ENCODE results near the gene SHROOM2. TPM values are rescaled to one million over a fixed set of nuclear protein-coding genes. Genes with fewer than 3 reads are reported as not detected.
"Not testable (repeated sequence)": the region's sequence is repeated elsewhere in the genome, so short reads cannot be mapped to it uniquely, and the experiment has no call there.

Gene SHROOM2
- total and polyA plus RNA-seq, 2 of the 4 experiments (the other 2 are of a cell fraction): 8.1 to 14.2 TPM

DNA sequence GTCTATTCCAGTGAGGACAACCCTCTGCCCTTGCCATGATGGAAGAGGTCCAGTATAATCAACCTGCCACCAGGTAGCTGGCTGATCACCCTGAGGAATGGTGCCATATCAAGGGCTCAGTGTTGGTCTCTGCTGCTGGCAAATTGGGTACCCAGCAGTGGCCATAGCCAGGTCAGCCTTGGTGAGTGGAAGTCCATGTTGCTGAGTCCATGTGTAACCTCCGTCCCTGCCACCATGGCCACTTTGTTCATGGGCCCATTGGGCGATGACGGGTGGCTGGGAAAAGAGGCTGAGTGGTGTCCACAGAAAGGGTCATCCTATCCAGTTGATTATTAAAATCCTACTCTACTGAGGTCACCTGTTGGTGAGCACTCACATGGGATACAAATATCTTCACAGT is 24.9 kb downstream of the SHROOM2 start:
- H3K36me3 ChIP-seq (ENCODE audit: control insufficient read depth, insufficient read depth, low read length); H3K4me2 ChIP-seq (ENCODE audit: low read depth, low read length); H3K4ac ChIP-seq (ENCODE audit: low read depth, low read length); POLR2A ChIA-PET (ENCODE audit: unreplicated experiment); H3K9ac ChIP-seq (ENCODE audit: low read depth, low read length); H2BK15ac ChIP-seq (ENCODE audit: low read depth, low read length); H3K9me1 ChIP-seq (ENCODE audit: insufficient read depth, low read length); intact Hi-C loops (cut with micrococcal nuclease); ATAC-seq (ENCODE audit: low read depth); BruUV-seq (replicated peaks); H2AFZ ChIP-seq (replicated peaks; ENCODE audit: low read length, poor library complexity); H3K4me1 ChIP-seq (ENCODE audit: control insufficient read depth, insufficient read depth, low read length); H2BK20ac ChIP-seq (ENCODE audit: low read depth, low read length); H3K14ac ChIP-seq (replicated peaks; ENCODE audit: low read depth, low read length); CTCF ChIA-PET; H3K23ac ChIP-seq (ENCODE audit: low read depth, low read length); H4K20me1 ChIP-seq (ENCODE audit: insufficient read depth, low read length); H2AK9ac ChIP-seq (replicated peaks; ENCODE audit: low read depth, low read length, poor library complexity); H3K4me3 ChIP-seq (ENCODE audit: insufficient read depth, low read depth, low read length); H4K8ac ChIP-seq (ENCODE audit: low read depth in 2 of 2, low read length in 2 of 2); H2AK5ac ChIP-seq (ENCODE audit: low read depth, low read length); in situ Hi-C loops (cut with MboI; ENCODE audit: low sequenced_read_pairs); H3K56ac ChIP-seq (ENCODE audit: extremely low read depth, insufficient read depth, low read length); H3K27ac ChIP-seq (ENCODE audit: insufficient read depth, low read length); DNase-seq; H4K91ac ChIP-seq (ENCODE audit: insufficient read depth, low read depth, low read length); dilution Hi-C loops (cut with HindIII; ENCODE audit: low sequenced_read_pairs, unreplicated experiment); H3K18ac ChIP-seq (ENCODE audit: low read depth, low read length); H3K79me1 ChIP-seq (ENCODE audit: low read depth in 1 of 2, low read length in 2 of 2); H3K27me3 ChIP-seq (ENCODE audit: control insufficient read depth, insufficient read depth, low read length); H4K5ac ChIP-seq (ENCODE audit: low read depth, low read length); H2BK5ac ChIP-seq (ENCODE audit: low read depth, low read length, poor library complexity, severe bottlenecking); H2BK120ac ChIP-seq (ENCODE audit: low read depth, low read length); H3K9me3 ChIP-seq (ENCODE audit: control insufficient read depth, insufficient read depth, low read length): not testable (repeated sequence)
- WGBS, 2 experiments (ENCODE audit: extremely low coverage in 2 of 2, insufficient read length in 1 of 2): no CpG with 5 or more reads among the region's 3 CpGs
